BLaER1 treated with 17β-estradiol and CSF1 and Interleukin-3, amounts not matched to agents 10 nM and 100 nM (cell line): ENCODE results near the gene KRTAP5-5.

ENCODE experiments used
- H3K27ac ChIP-seq, 11 experiments: shearing (Covaris generic); formaldehyde crosslinking; 2 replicates each; pipeline ENCODE4 v1.8.1; 2022
- H3K27me3 ChIP-seq, 11 experiments: shearing (Covaris generic); formaldehyde crosslinking; 2 replicates each; pipeline ENCODE4 v1.8.1; 2022
- H3K36me3 ChIP-seq, 11 experiments: shearing (Covaris generic); formaldehyde crosslinking; 2 replicates each; pipeline ENCODE4 v1.8.1; 2022
- H3K4me1 ChIP-seq, 10 experiments: shearing (Covaris generic); formaldehyde crosslinking; 2 replicates each; pipeline ENCODE4 v1.8.1; 2022
- H3K4me2 ChIP-seq, 11 experiments: shearing (Covaris generic); formaldehyde crosslinking; 2 replicates each; pipeline ENCODE4 v1.8.1; 2022
- H3K4me3 ChIP-seq, 10 experiments: shearing (Covaris generic); formaldehyde crosslinking; 2 replicates each; pipeline ENCODE4 v1.8.1; 2022
- H3K9ac ChIP-seq, 11 experiments: shearing (Covaris generic); formaldehyde crosslinking; 2 replicates each; pipeline ENCODE4 v1.8.1; 2022
- H3K9me3 ChIP-seq, 11 experiments: shearing (Covaris generic); formaldehyde crosslinking; replicated peaks in 1 of 11; 2 replicates each; pipeline ENCODE4 v1.8.1; 2022
- H4K20me1 ChIP-seq, 11 experiments: shearing (Covaris generic); formaldehyde crosslinking; 2 replicates each; pipeline ENCODE4 v1.8.1; 2022
- Cebpa-rat ChIP-seq, 11 experiments: shearing (Covaris generic); IDR thresholded peaks; 2 replicates each; pipeline ENCODE4 v1.8.1; 2022

Gene KRTAP5-5

GRCh38 chr11:1622086-1622485 is 7.5 kb upstream of the KRTAP5-5 start, which contains the start of gene KRTAP5-4:
Gene KRTAP5-4 (minus strand): TSS chr11:1622138. CDS start chr11:1622093, 45 bp downstream.
- TF ChIP-seq Cebpa-rat (IDR thresholded peaks at IDR 0.05), result no peak
- Histone ChIP-seq H3K27me3 (no peaks in the 10 kb centered on the region), H3K9me3 (peaks cover 0 to 17% (median 10%) of the 10 kb centered on the region in 11 experiments; a peak in 12 of 22 replicates), H3K27ac (no peak within 1 kb of the TSS), H3K4me2 (no peak within 1 kb of the TSS), H4K20me1 (no peaks in the 10 kb centered on the region; a peak in 1 of 22 replicates), H3K9ac (no peak within 1 kb of the TSS), H3K36me3 (no peaks in the 10 kb centered on the region), H3K4me3 (no peak within 1 kb of the TSS), H3K4me1 (peaks cover 8 to 10% (median 9%) of the 10 kb centered on the region in 10 experiments; a peak in 19 of 20 replicates)

- no peak overlapping the region for H3K9ac ChIP-seq
- H3K27ac ChIP-seq, result no peak overlapping the region
- H3K4me2 ChIP-seq, result no peak overlapping the region
- H3K36me3 ChIP-seq, result no peaks in the 10 kb centered on the region
- H3K27me3 ChIP-seq, result peaks cover 0 to 3% (median 0%) of the 10 kb centered on the region in 11 experiments; a peak in 1 of 22 replicates
- H3K9me3 ChIP-seq, result 0 out of 22 replicates have a peak, but pooled peaks cover 0 to under 1% (median 0%) of the 10 kb centered on the region in 11 experiments
- peaks cover 8 to 12% (median 9%) of the 10 kb centered on the region in 10 experiments; a peak in 19 of 20 replicates for H3K4me1 ChIP-seq
- no peak overlapping the region for H3K4me3 ChIP-seq
- no peak for TF ChIP-seq Cebpa-rat (IDR thresholded peaks at IDR 0.05)
- H4K20me1 ChIP-seq, result no peaks in the 10 kb centered on the region; a peak in 1 of 22 replicates
Observed at GRCh38 chr11:1623716-1624115, 5.9 kb upstream of the KRTAP5-5 start.

- no peak overlapping the region for H3K27ac ChIP-seq
- H3K36me3 ChIP-seq, result no peaks in the 10 kb centered on the region
- peaks cover 0 to 3% (median 0%) of the 10 kb centered on the region in 11 experiments; a peak in 1 of 22 replicates for H3K27me3 ChIP-seq
- H3K4me1 ChIP-seq, result peaks cover 2 to 13% (median 4%) of the 10 kb centered on the region in 10 experiments; a peak in 17 of 20 replicates
- H3K4me3 ChIP-seq, result no peak overlapping the region
- H4K20me1 ChIP-seq, result no peaks in the 10 kb centered on the region; a peak in 1 of 22 replicates
- TF ChIP-seq Cebpa-rat (IDR thresholded peaks at IDR 0.05), result no peak
- no peak overlapping the region for H3K9ac ChIP-seq
- H3K9me3 ChIP-seq, result no peaks in the 10 kb centered on the region
- H3K4me2 ChIP-seq, result no peak overlapping the region
Observed at GRCh38 chr11:1624621-1625020, 5.0 kb upstream of the KRTAP5-5 start.

- no peak overlapping the region for H3K4me2 ChIP-seq
- no peak overlapping the region for H3K9ac ChIP-seq
- H4K20me1 ChIP-seq, result no peaks in the 10 kb centered on the region; a peak in 1 of 22 replicates
- H3K27me3 ChIP-seq, result peaks cover 0 to 4% (median 0%) of the 10 kb centered on the region in 11 experiments; a peak in 3 of 22 replicates
- no peak overlapping the region for H3K4me3 ChIP-seq
- no peak for TF ChIP-seq Cebpa-rat (IDR thresholded peaks at IDR 0.05)
- no peak overlapping the region for H3K27ac ChIP-seq
- no peaks in the 10 kb centered on the region for H3K36me3 ChIP-seq
- no peaks in the 10 kb centered on the region for H3K9me3 ChIP-seq
- H3K4me1 ChIP-seq, result peaks cover 0 to 9% (median 1%) of the 10 kb centered on the region in 10 experiments; a peak in 5 of 20 replicates
Observed at GRCh38 chr11:1625541-1625940, 4.0 kb upstream of the KRTAP5-5 start.

- H3K27ac ChIP-seq, result no peak overlapping the region
- H3K4me3 ChIP-seq, result no peak overlapping the region
- no peak overlapping the region for H3K9ac ChIP-seq
- peaks cover 0 to 11% (median 0%) of the 10 kb centered on the region in 11 experiments; a peak in 3 of 22 replicates for H3K27me3 ChIP-seq
- no peaks in the 10 kb centered on the region; a peak in 1 of 22 replicates for H4K20me1 ChIP-seq
- peaks cover 0 to 16% (median 4%) of the 10 kb centered on the region in 10 experiments; a peak in 9 of 20 replicates for H3K4me1 ChIP-seq
- peak overlapping the region in 5 of 11 experiments; percentile 0 to 36 (median 9); a peak in 4 of 22 replicates for H3K4me2 ChIP-seq
- TF ChIP-seq Cebpa-rat (IDR thresholded peaks at IDR 0.05), result no peak
- no peaks in the 10 kb centered on the region for H3K9me3 ChIP-seq
- H3K36me3 ChIP-seq, result no peaks in the 10 kb centered on the region
Observed at GRCh38 chr11:1628506-1629325, 859 bp upstream of the KRTAP5-5 start.

GRCh38 chr11:1630271-1630670 is 696 bp downstream of the KRTAP5-5 start:
- Histone ChIP-seq H3K27ac (no peak overlapping the region), H4K20me1 (no peaks in the 10 kb centered on the region), H3K36me3 (no peaks in the 10 kb centered on the region), H3K9me3 (no peaks in the 10 kb centered on the region), H3K4me3 (no peak overlapping the region), H3K27me3 (peaks cover 0 to 11% (median 0%) of the 10 kb centered on the region in 11 experiments; a peak in 3 of 22 replicates), H3K4me2 (no peak overlapping the region), H3K9ac (no peak overlapping the region), H3K4me1 (peaks cover 0 to 16% (median 4%) of the 10 kb centered on the region in 10 experiments; a peak in 9 of 20 replicates)
- TF ChIP-seq Cebpa-rat (IDR thresholded peaks at IDR 0.05), result no peak

- Histone ChIP-seq H3K4me3 (no peak overlapping the region), H3K27me3 (peaks cover 0 to 11% (median 0%) of the 10 kb centered on the region in 11 experiments; a peak in 3 of 22 replicates), H3K9me3 (no peaks in the 10 kb centered on the region), H4K20me1 (no peaks in the 10 kb centered on the region), H3K4me2 (no peak overlapping the region), H3K9ac (no peak overlapping the region), H3K4me1 (peaks cover 0 to 16% (median 4%) of the 10 kb centered on the region in 10 experiments; a peak in 9 of 20 replicates), H3K27ac (no peak overlapping the region), H3K36me3 (no peaks in the 10 kb centered on the region)
- no peak for TF ChIP-seq Cebpa-rat (IDR thresholded peaks at IDR 0.05)
Observed at GRCh38 chr11:1631066-1631568, 1.5 kb downstream of the KRTAP5-5 start.

- no peak overlapping the region for H3K9ac ChIP-seq
- H3K27me3 ChIP-seq, result peaks cover 0 to 11% (median 0%) of the 10 kb centered on the region in 11 experiments; a peak in 3 of 22 replicates
- no peak for TF ChIP-seq Cebpa-rat (IDR thresholded peaks at IDR 0.05)
- H3K4me1 ChIP-seq, result peaks cover 0 to 16% (median 4%) of the 10 kb centered on the region in 10 experiments; a peak in 9 of 20 replicates
- no peak overlapping the region for H3K4me3 ChIP-seq
- peak overlapping the region in 7 of 11 experiments; percentile 3 to 24 (median 9); a peak in 4 of 22 replicates for H3K4me2 ChIP-seq
- H3K9me3 ChIP-seq, result no peaks in the 10 kb centered on the region
- H3K36me3 ChIP-seq, result no peaks in the 10 kb centered on the region
- no peaks in the 10 kb centered on the region for H4K20me1 ChIP-seq
- no peak overlapping the region for H3K27ac ChIP-seq
Observed at GRCh38 chr11:1632053-1632714, 2.6 kb downstream of the KRTAP5-5 start.
